HG02759 (cell line): Measurements from ENCODE around the gene HYCC1.
"Not testable (repeated sequence)": the region's sequence is repeated elsewhere in the genome, so short reads cannot be mapped to it uniquely, and the experiment has no call there.

ENCODE experiments used
- ATAC-seq: cut with Tn5 transposase; IDR thresholded peaks from one replicate; pipeline ENCODE4 v1.9.1; 2021; ENCODE audit warnings: mild to moderate bottlenecking, moderate library complexity; ENCODE audit not compliant: unreplicated experiment

The HYCC1 gene

GRCh38 chr7:22989643-22990587 lies 24.0 kb downstream of the HYCC1 start:
- no peak for ATAC-seq

DNA sequence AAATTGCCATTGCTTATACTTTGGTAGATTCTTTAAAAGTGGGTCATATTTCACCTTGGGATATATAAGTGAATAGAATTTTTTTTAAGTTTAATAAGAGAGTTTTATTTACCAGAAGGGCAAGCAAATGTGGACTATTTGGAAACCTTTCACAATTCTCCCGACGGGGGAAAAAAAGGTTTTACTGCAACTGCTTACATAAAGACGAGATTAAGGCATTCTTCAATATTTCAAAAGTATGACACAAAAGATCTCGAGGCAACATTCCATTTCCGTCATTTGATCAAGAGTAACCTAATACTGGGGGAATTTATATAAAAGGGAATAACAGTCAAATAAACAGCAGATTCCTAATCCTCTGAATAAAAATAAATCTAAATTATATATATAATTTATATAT lies 28.5 kb downstream of the HYCC1 start:
- ATAC-seq = no peak

DNA sequence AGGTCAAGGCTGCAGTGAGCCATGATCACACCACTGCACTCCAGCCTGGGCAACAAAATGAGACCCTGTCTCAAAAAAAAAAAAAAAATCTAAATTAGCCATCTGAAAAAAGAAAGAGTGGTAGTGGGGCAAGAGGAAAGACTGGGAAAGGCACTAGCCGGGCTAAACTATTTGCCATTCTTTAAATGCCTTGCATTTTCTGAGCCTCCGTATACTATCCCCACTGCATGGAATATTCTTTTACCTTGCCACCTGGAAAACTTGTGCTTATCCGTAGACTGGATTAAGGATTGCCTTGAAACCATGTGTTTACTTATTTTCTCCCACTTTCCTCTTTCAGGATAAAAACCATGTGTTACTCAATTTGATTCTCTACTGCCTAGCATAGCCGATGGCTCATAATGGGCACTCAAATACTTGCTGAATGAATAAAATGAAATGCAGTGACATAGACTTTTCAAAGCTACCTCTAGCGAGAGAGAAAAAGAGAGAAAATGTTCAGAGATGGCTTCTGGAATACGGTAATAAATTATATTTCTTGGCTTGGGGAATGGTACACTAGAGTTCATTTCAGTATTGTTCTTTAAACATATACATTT lies 30.6 kb downstream of the HYCC1 start:
- no peak for ATAC-seq

DNA sequence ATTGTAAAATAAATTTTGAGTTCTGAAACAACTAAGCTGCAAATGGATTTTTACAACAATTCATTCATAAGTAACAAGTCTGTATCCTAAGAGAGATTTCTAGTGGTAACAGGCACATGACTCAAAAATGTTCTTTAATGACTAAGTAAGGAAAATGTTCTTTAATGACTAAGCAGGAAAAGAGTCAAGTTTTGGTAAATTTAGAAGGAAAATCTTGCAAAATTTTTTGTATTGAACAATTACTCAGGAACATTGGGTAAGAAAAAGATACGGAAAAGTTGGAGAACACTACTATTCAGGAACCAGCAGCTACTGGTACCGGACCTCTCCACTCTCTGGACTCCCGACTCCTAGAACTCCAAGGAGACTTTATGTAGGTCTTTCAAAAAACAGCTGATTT lies 33.5 kb downstream of the HYCC1 start:
- ATAC-seq = no peak

DNA sequence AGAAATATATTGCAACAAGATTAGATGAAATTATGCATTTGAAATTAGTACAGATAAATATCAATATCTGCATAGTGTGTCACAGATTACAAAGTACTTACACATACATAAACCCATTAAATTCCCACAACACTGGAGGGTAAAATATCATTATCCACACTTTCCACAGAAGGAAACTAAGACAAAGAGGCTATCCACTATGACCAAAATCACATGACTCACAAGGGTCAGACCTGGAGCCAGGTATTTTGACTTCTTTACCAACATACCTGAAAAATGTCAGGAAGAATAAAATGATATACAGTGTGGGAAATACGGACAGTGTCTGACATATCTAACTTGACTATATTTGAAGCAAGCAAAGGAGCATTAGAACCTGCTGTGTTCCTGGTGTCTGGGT lies 34.1 kb downstream of the HYCC1 start:
- no peak for ATAC-seq

DNA sequence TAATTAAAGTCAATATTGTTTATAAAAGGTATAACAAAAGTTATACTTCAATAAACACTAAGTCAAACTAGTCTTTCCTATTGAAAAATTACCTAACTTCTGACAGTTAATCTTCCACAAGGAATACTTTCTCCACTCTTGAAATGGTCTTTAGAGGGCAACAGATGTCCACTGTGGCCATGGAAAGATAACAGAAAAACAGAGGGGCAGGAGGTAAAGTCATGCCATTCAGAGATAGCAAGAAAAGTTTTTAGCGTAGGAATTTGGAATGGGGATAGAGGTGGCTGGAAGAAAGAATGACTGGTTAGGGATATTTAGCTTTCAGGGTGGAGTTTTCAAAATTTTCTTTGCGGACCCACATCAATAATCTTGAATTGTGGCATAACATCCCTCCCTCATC lies 34.7 kb downstream of the HYCC1 start:
- no peak for ATAC-seq

DNA sequence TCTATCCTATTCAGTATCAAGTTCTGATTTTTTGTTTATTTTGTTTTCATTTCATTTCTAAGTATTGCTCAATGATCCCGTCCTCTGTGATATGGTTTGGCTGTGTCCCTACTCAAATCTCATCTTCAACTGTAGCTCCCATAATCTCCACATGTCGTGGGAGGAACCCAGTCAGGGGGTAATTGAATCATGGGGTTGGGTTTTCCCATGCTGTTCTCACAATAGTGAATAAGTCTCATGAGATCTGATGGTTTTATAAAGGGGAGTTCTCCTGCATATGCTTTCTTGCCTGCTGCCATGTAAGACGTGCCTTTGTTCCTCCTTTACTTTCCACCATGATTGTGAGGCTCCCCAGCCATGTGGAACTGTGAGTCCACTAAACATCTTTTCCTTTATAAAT lies 39.3 kb downstream of the HYCC1 start:
- not testable (repeated sequence) for ATAC-seq

- ATAC-seq = no peak
Observed at GRCh38 chr7:22972207-22972606, 41.7 kb downstream of the HYCC1 start.

DNA sequence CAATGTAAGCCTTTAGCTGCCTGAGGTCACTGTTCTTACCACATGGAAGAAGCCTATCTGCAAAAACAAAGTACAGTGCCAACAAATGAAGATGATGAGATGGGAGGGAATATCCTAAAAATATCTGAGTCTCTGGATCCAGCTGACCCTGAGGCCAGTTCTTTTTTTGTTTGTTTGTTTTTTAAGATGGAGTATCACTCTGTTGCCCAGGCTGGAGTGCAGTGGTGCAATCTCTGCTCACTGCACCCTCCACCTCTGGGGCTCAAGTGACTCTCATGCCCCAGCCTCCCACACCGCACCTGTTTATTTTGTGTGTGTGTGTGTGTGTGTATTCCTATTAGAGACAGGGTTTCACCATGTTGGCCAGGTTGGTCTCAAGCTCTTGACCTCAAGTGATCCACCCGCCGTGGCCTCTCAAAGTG lies 44.9 kb downstream of the HYCC1 start:
- ATAC-seq = no peak
